ENCODE measurements around the gene RAB11A.

GRCh38 chr15:65920121-65920520 is 50.8 kb downstream of the RAB11A start:
- no peak for TF ChIP-seq CTCF (IDR thresholded peaks at IDR 0.05)
- TF ChIP-seq POLR2A (IDR thresholded peaks at IDR 0.05), result no peak
- TF ChIP-seq POLR2AphosphoS5 (IDR thresholded peaks at IDR 0.05), result no peak
